Measurements from ENCODE around the gene ITGAL.

GRCh38 chr16:30548416-30549253 is 76.1 kb downstream of the ITGAL start:
- TF ChIP-seq POLR2AphosphoS5 (IDR thresholded peaks at IDR 0.05; ENCODE audit: low read depth, low read length) (no peak), POLR2A (IDR thresholded peaks at IDR 0.05; ENCODE audit: low read depth, low read length) (no peak), TAF1 (IDR thresholded peaks at IDR 0.05; ENCODE audit: borderline replicate concordance, low read depth, low read length) (no peak)
